GM06990 (cell line): Measurements from ENCODE around the gene JARID2.

Source experiments
- DNase-seq: peaks from one replicate; pipeline ENCODE4 v3.0.0-alpha.2; 2011; ENCODE audit not compliant: insufficient read length; ENCODE audit errors: extremely low read depth
- H3K27me3 ChIP-seq: replicated peaks from 2 replicates; pipeline ENCODE4 v1.6.0; 2011; ENCODE audit warnings: low read length; ENCODE audit not compliant: control insufficient read depth, insufficient read depth
- H3K36me3 ChIP-seq: 2 replicates; pipeline ENCODE4 v1.5.1; 2011; ENCODE audit warnings: low read length; ENCODE audit not compliant: control insufficient read depth, insufficient read depth
- H3K4me3 ChIP-seq: replicated peaks from 2 replicates; pipeline ENCODE4 v1.5.1; 2011; ENCODE audit warnings: low read depth, mild to moderate bottlenecking, control low read depth, low read length
- TF ChIP-seq, protein P1 (sequence below): IDR thresholded peaks from 2 replicates; pipeline ENCODE4 v1.5.1; 2011; ENCODE audit warnings: low read length, control low read depth, mild to moderate bottlenecking, inconsistent platforms; ENCODE audit not compliant: insufficient read depth, poor library complexity, severe bottlenecking

Gene JARID2

DNA sequence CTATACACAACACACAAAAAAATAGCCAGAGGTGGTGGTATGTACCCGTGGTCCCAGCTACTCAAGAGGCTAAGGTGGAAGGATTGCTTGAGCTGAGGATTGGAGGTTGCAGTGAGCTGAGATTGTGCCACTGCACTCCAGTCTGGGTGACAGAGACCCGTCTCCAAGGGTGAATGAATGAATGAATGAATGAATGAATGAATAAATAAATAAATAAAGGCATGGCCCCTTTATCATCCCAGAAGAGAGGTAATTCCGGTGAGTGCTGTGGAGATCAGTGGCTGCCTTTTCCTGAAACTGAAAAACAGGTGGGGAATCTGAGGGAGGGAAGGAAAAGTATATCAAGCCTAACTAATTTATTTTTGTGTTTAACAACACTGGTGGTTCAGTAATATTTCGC lies 90.0 kb downstream of the JARID2 start:
- TF ChIP-seq, protein P1, sequence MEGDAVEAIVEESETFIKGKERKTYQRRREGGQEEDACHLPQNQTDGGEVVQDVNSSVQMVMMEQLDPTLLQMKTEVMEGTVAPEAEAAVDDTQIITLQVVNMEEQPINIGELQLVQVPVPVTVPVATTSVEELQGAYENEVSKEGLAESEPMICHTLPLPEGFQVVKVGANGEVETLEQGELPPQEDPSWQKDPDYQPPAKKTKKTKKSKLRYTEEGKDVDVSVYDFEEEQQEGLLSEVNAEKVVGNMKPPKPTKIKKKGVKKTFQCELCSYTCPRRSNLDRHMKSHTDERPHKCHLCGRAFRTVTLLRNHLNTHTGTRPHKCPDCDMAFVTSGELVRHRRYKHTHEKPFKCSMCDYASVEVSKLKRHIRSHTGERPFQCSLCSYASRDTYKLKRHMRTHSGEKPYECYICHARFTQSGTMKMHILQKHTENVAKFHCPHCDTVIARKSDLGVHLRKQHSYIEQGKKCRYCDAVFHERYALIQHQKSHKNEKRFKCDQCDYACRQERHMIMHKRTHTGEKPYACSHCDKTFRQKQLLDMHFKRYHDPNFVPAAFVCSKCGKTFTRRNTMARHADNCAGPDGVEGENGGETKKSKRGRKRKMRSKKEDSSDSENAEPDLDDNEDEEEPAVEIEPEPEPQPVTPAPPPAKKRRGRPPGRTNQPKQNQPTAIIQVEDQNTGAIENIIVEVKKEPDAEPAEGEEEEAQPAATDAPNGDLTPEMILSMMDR: no peak
- no peaks in the 10 kb centered on the region for H3K27me3 ChIP-seq

DNA sequence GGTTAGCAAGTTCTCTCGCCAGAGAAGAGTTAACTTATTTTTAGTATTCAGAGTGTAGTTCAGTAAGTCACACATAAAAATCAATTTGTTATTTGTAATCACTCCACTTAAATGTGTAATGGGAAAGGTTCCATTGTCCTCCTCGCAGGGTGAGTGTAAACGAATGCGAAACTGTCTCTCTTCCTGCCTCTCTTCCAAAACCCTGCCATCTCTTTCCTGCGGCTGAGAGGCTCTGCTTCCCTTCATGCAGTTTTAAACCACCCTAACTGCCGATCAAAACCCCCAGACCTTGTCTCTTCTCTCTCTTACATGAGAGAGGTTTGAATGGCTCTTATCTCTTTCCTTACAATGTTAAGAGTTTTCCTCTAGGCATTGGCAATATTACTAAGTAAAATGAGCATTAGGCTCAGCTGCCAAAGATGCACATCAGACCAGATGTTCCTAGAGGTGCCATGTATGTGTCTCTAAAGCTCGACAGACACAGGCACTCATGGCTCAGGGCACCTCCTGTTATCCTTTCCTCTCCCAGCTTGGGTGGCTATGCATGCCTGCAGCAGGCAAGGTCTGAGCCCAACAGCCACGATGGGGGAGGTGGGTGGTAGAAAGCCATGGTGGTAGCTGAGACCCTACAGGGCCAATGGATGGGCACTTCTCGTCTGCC lies 91.2 kb downstream of the JARID2 start:
- Histone ChIP-seq H3K4me3 (no peak overlapping the region), H3K36me3 (no peaks in the 10 kb centered on the region), H3K27me3 (no peaks in the 10 kb centered on the region)
- TF ChIP-seq, protein P1: no peak
- DNase-seq: no peak

More for the DNA sequence above, 90.0 kb downstream of the JARID2 start:
- no peak overlapping the region for H3K4me3 ChIP-seq
- no peaks in the 10 kb centered on the region for H3K36me3 ChIP-seq
- no peak for DNase-seq

DNA sequence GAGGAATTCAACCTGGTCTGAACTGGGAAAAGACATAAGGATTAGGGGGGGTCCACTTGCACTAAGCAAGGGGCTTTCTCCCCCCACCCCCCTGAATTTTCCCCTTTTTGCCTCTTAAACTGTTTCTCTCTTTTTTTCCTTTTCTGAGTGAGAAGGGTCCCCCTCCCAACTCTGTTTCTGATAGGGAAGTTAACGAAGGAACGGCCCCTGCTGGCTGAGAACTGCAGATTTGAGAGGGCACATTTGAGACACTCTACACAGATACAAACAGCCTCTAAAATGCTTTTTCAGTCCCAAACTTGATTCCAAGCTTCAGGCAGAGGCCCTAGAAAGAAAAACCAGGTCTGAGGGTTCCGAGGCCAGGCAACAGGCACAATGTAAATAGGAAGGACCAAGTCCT lies 91.7 kb downstream of the JARID2 start:
- TF ChIP-seq, protein P1: no peak
- Histone ChIP-seq H3K4me3 (no peak overlapping the region), H3K36me3 (no peaks in the 10 kb centered on the region), H3K27me3 (no peaks in the 10 kb centered on the region)
- DNase-seq: no peak

DNA sequence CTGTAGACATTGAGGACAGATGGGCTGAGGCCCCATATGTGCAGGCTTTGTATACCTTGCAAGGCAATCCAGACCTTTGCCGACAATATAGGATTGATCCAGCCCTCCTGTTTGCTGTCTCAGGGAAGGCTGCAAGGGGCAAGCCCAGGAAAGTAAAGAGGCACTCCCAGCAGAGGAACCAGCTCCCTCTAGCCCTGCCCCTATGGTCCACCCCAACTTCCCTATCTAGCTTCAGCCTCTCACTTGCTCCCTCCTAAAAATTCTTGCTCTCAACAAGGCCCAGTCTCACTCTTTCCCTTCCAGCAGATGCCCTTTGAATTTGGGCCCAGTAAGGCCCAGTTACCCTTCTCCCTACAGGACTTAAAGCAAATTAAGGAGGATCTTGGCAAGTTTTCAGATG lies 92.6 kb downstream of the JARID2 start:
- H3K36me3 ChIP-seq: no peaks in the 10 kb centered on the region
- no peak overlapping the region for H3K4me3 ChIP-seq
- no peaks in the 10 kb centered on the region for H3K27me3 ChIP-seq
- DNase-seq: no peak
- TF ChIP-seq, protein P1: no peak

DNA sequence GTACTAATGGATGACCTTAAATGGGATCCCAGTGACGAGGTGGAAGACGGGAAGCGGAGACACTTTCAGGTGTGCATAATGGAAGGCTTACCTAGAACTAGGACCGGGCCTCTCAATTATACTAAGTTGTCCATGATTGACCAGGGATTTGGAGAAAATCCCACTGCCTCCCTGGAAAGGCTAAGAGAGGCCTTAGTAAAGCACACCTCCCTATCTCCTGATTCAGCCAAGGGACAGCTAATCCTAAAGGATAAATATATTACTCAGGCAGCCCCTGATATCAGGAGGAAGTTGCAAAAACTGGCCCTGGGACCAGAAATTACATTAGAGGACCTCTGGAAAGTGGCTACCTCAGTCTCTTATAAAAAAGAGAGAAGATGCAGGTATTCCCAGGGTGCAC lies 93.2 kb downstream of the JARID2 start:
- Histone ChIP-seq H3K36me3 (no peaks in the 10 kb centered on the region), H3K27me3 (no peaks in the 10 kb centered on the region), H3K4me3 (no peak overlapping the region)
- DNase-seq: no peak
- TF ChIP-seq, protein P1: no peak

DNA sequence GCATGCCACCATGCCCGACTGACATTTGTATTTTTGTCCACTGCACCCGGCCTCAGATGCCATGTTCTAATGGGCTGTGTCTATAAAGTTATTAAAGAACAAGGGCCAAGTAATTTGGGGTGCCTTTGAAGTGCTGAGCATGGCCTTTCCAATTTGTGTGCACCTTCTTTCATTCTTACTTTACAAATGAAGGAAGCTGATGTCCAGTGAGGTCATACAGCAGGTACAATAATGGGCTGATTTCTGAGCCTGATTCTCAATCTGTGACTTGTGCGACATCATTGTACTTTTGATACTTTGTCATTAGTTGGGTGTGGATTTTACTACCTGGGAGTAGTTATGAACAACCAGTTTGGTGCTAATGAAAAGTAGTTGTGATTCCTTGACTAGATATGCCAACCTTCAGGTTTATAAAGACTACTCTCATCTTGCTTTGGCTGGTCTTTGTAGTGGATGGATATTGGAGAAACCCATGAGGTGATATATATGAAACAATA lies 94.3 kb downstream of the JARID2 start:
- Histone ChIP-seq H3K36me3 (no peaks in the 10 kb centered on the region), H3K27me3 (no peaks in the 10 kb centered on the region), H3K4me3 (no peak overlapping the region)
- TF ChIP-seq, protein P1: no peak
- DNase-seq: no peak
